GM06990 (cell line): Measurements from ENCODE around the gene ZW10.

Experiments
- DNase-seq: peaks from one replicate; pipeline ENCODE4 v3.0.0-alpha.2; 2011; ENCODE audit not compliant: insufficient read length; ENCODE audit errors: extremely low read depth
- H3K27me3 ChIP-seq: replicated peaks from 2 replicates; pipeline ENCODE4 v1.6.0; 2011; ENCODE audit warnings: low read length; ENCODE audit not compliant: control insufficient read depth, insufficient read depth
- H3K36me3 ChIP-seq: 2 replicates; pipeline ENCODE4 v1.5.1; 2011; ENCODE audit warnings: low read length; ENCODE audit not compliant: control insufficient read depth, insufficient read depth
- H3K4me3 ChIP-seq: replicated peaks from 2 replicates; pipeline ENCODE4 v1.5.1; 2011; ENCODE audit warnings: low read depth, mild to moderate bottlenecking, control low read depth, low read length
- CTCF ChIP-seq: IDR thresholded peaks from 2 replicates; pipeline ENCODE4 v1.5.1; 2011; ENCODE audit warnings: low read length, control low read depth, mild to moderate bottlenecking, inconsistent platforms; ENCODE audit not compliant: insufficient read depth, poor library complexity, severe bottlenecking

Gene ZW10

GRCh38 chr11:113695207-113695606, 78.3 kb downstream of the ZW10 start:
- TF ChIP-seq CTCF = no peak
- Histone ChIP-seq H3K4me3 (no peak overlapping the region), H3K27me3 (0 out of 2 replicates have a peak, but pooled peaks cover 1% of the 10 kb centered on the region), H3K36me3 (no peaks in the 10 kb centered on the region)
- no peak for DNase-seq

- H3K36me3 ChIP-seq = no peaks in the 10 kb centered on the region
- no peak for DNase-seq
- no peak overlapping the region for H3K4me3 ChIP-seq
- TF ChIP-seq CTCF = no peak
- 0 out of 2 replicates have a peak, but pooled peaks cover 1% of the 10 kb centered on the region for H3K27me3 ChIP-seq
Observed at GRCh38 chr11:113694390-113694789, 79.1 kb downstream of the ZW10 start.

- no peaks in the 10 kb centered on the region for H3K36me3 ChIP-seq
- no peak for TF ChIP-seq CTCF
- no peaks in the 10 kb centered on the region for H3K27me3 ChIP-seq
- no peak for DNase-seq
- H3K4me3 ChIP-seq = no peak overlapping the region
Observed at GRCh38 chr11:113693030-113693429, 80.5 kb downstream of the ZW10 start.

- TF ChIP-seq CTCF = peak; percentile 80
- no peak for DNase-seq
- no peaks in the 10 kb centered on the region for H3K36me3 ChIP-seq
- H3K4me3 ChIP-seq = no peak overlapping the region
- no peaks in the 10 kb centered on the region for H3K27me3 ChIP-seq
Observed at GRCh38 chr11:113690619-113691569, 82.6 kb downstream of the ZW10 start.

- Histone ChIP-seq H3K36me3 (no peaks in the 10 kb centered on the region), H3K27me3 (no peaks in the 10 kb centered on the region), H3K4me3 (no peak overlapping the region)
- DNase-seq = no peak
- no peak for TF ChIP-seq CTCF
Observed at GRCh38 chr11:113689768-113690618, 83.5 kb downstream of the ZW10 start.
